OCI-LY3 (cell line): ENCODE measurements around the gene TSPAN31.

ENCODE experiments used
- H2AFZ ChIP-seq: fragments of 200-600, 300-600 bp; shearing (Covaris generic); 2 replicates; pipeline ENCODE4 v1.6.0; 2014; ENCODE audit warnings: antibody characterized with exemption, low read depth, low read length
- H3K27ac ChIP-seq: fragments of 200-600, 300-600 bp; sonication (generic); 2 replicates; pipeline ENCODE4 v1.5.1; 2014; ENCODE audit warnings: mild to moderate bottlenecking, low read length, moderate library complexity, mixed read lengths
- H3K27me3 ChIP-seq: fragments of 200-600, 300-600 bp; sonication (generic); 2 replicates; pipeline ENCODE4 v1.6.1; 2014; ENCODE audit warnings: low read depth, low read length, mixed read lengths
- H3K36me3 ChIP-seq: fragments of 200-600, 300-600 bp; sonication (generic); replicated peaks from 2 replicates; pipeline ENCODE3; 2014; ENCODE audit warnings: low read depth, low read length, mixed read lengths
- H3K4me1 ChIP-seq: fragments of 300-600, 200-600 bp; sonication (generic); 2 replicates; pipeline ENCODE4 v1.6.1; 2014; ENCODE audit warnings: low read length, mixed read lengths
- H3K4me2 ChIP-seq: fragments of 200-600, 300-600 bp; sonication (generic); 2 replicates; pipeline ENCODE4 v1.6.1; 2014; ENCODE audit warnings: low read length, mixed read lengths
- H3K4me3 ChIP-seq: fragments of 300-600, 200-600 bp; sonication (generic); 2 replicates; pipeline ENCODE4 v1.5.1; 2014; ENCODE audit warnings: antibody characterized with exemption, mild to moderate bottlenecking, low read length, moderate library complexity
- H3K79me2 ChIP-seq: fragments of 300-600, 200-600 bp; shearing (Covaris generic); 2 replicates; pipeline ENCODE4 v1.6.1; 2014; ENCODE audit warnings: mild to moderate bottlenecking, low read length, mixed read lengths
- H3K9ac ChIP-seq: fragments of 300-600, 200-600 bp; shearing (Covaris generic); 2 replicates; pipeline ENCODE4 v1.6.0; 2014; ENCODE audit warnings: mild to moderate bottlenecking, low read length, moderate library complexity
- H3K9me3 ChIP-seq: fragments of 200-600, 300-600 bp; shearing (Covaris generic); 2 replicates; pipeline ENCODE4 v1.6.1; 2014; ENCODE audit warnings: low read length, mixed read lengths; ENCODE audit not compliant: insufficient read depth
- H4K20me1 ChIP-seq: fragments of 200-600, 300-600 bp; sonication (generic); 2 replicates; pipeline ENCODE4 v1.6.1; 2016; ENCODE audit warnings: low read length, mixed read lengths; ENCODE audit not compliant: insufficient read depth
- CTCF ChIP-seq: fragments of 200-600, 300-600 bp; sonication (generic); IDR thresholded peaks from 2 replicates; pipeline ENCODE4 v1.5.1; 2014; ENCODE audit warnings: antibody characterized with exemption, low read length, low read depth
- EZH2phosphoT487 ChIP-seq: fragments of 200-600 bp; shearing (Covaris generic); IDR thresholded peaks from 2 replicates; pipeline ENCODE4 v1.6.1; 2018; ENCODE audit warnings: antibody characterized with exemption, mixed run types, low read depth

The TSPAN31 gene

GRCh38 chr12:57753756-57754337 lies 9.0 kb downstream of the TSPAN31 start:
- H3K9me3 ChIP-seq: no peaks in the 10 kb centered on the region

GRCh38 chr12:57754411-57755193 lies 9.8 kb downstream of the TSPAN31 start, which contains the start of gene MARCHF9:
Gene MARCHF9, plus strand, starts transcription at chr12:57755103. Its CDS starts 426 bp downstream, at chr12:57755529.
- no peaks in the 10 kb centered on the region for H3K9me3 ChIP-seq
- H3K4me1 ChIP-seq: peaks cover 32% of the 10 kb centered on the region
- H3K27ac ChIP-seq: peak within 1 kb of the TSS; percentile 92
- peaks cover 8% of the 10 kb centered on the region for H4K20me1 ChIP-seq
- H3K4me2 ChIP-seq: peak within 1 kb of the TSS; percentile 99
- H3K79me2 ChIP-seq: peaks cover 62% of the 10 kb centered on the region
- H3K27me3 ChIP-seq: no peaks in the 10 kb centered on the region
- peak within 1 kb of the TSS; percentile 82 for H3K4me3 ChIP-seq
- peak within 1 kb of the TSS; percentile 94 for H3K9ac ChIP-seq
- TF ChIP-seq CTCF: no peak
- TF ChIP-seq EZH2phosphoT487: no peak
- H3K36me3 ChIP-seq: peaks cover 38% of the 10 kb centered on the region
- no peak within 1 kb of the TSS for H2AFZ ChIP-seq

More at GRCh38 chr12:57753756-57754337, 9.0 kb downstream of the TSPAN31 start:
- peaks cover 64% of the 10 kb centered on the region for H3K79me2 ChIP-seq
- H3K27me3 ChIP-seq: no peaks in the 10 kb centered on the region
- TF ChIP-seq CTCF (no peak), EZH2phosphoT487 (no peak)
- no peak overlapping the region for H3K27ac ChIP-seq
- H3K36me3 ChIP-seq: peaks cover 40% of the 10 kb centered on the region
- H2AFZ ChIP-seq: no peak overlapping the region
- peak overlapping the region; percentile 62 for H3K4me2 ChIP-seq
- H3K9ac ChIP-seq: no peak overlapping the region
- H4K20me1 ChIP-seq: 0 out of 2 replicates have a peak, but pooled peaks cover 2% of the 10 kb centered on the region
- H3K4me3 ChIP-seq: peak overlapping the region; percentile 82
- peaks cover 32% of the 10 kb centered on the region for H3K4me1 ChIP-seq

- peak overlapping the region; percentile 99 for H3K4me2 ChIP-seq
- H3K4me3 ChIP-seq: peak overlapping the region; percentile 82
- peaks cover 62% of the 10 kb centered on the region for H3K79me2 ChIP-seq
- H3K36me3 ChIP-seq: peaks cover 42% of the 10 kb centered on the region
- peaks cover 32% of the 10 kb centered on the region for H3K4me1 ChIP-seq
- H4K20me1 ChIP-seq: peaks cover 13% of the 10 kb centered on the region
- H2AFZ ChIP-seq: no peak overlapping the region
- no peaks in the 10 kb centered on the region for H3K9me3 ChIP-seq
- H3K27ac ChIP-seq: peak overlapping the region; percentile 92; the same call in 1 of the 2 replicates
- H3K27me3 ChIP-seq: no peaks in the 10 kb centered on the region
- peak overlapping the region; percentile 94 for H3K9ac ChIP-seq
- TF ChIP-seq EZH2phosphoT487 (no peak), CTCF (no peak)
Measured at GRCh38 chr12:57755194-57755453, 10.3 kb downstream of the TSPAN31 start.
